IMR-90 (cell line): ENCODE results near the gene LAMA5. TPM values are rescaled to one million over a fixed set of nuclear protein-coding genes. Genes with fewer than 3 reads are reported as not detected.

ENCODE experiments used
- ATAC-seq: fragments of 200-7000 bp; cut with Tn5 transposase; 2 replicates; pipeline ENCODE4 v1.9.1; 2020; ENCODE audit warnings: low read depth, mild to moderate bottlenecking, moderate library complexity
- BruUV-seq: library from RNA; stranded (reverse); fragments of 400-500 nt; replicated peaks from 2 replicates; lab custom pipeline; 2021; lab: Mats Ljungman, UMichigan
- CTCF ChIA-PET: fragments of 300-600 bp; formaldehyde crosslinking; extraction: SDS; loops from one replicate; lab custom pipeline; 2021; ENCODE audit warnings: antibody characterized with exemption; lab: Yijun Ruan, JAX
- POLR2A ChIA-PET: fragments of 300-600 bp; sonication (Branson Sonifier 250); formaldehyde crosslinking; loops from one replicate; lab custom pipeline; 2022; ENCODE audit warnings: antibody characterized with exemption; ENCODE audit not compliant: unreplicated experiment; lab: Charles Lee
- DNase-seq: peaks from one replicate; pipeline ENCODE4 v3.0.0; 2013
- H2AFZ ChIP-seq: replicated peaks from 2 replicates; pipeline ENCODE3; 2013; ENCODE audit warnings: low read length, mild to moderate bottlenecking; ENCODE audit not compliant: poor library complexity
- H2AK5ac ChIP-seq: 2 replicates; pipeline ENCODE4 v1.6.1; 2013; ENCODE audit warnings: low read depth, low read length, inconsistent platforms
- H2AK9ac ChIP-seq: replicated peaks from 2 replicates; pipeline ENCODE3; 2013; ENCODE audit warnings: mild to moderate bottlenecking, low read depth, low read length, moderate library complexity; ENCODE audit not compliant: poor library complexity
- H2BK120ac ChIP-seq: 2 replicates; pipeline ENCODE4 v1.6.1; 2013; ENCODE audit warnings: low read depth, low read length, inconsistent platforms
- H2BK15ac ChIP-seq: 3 replicates; pipeline ENCODE4 v1.6.1; 2013; ENCODE audit warnings: low read depth, low read length, inconsistent platforms
- H2BK20ac ChIP-seq: 2 replicates; pipeline ENCODE4 v1.6.1; 2013; ENCODE audit warnings: low read depth, mild to moderate bottlenecking, inconsistent platforms, low read length, moderate library complexity
- H2BK5ac ChIP-seq: 2 replicates; pipeline ENCODE4 v1.6.1; 2013; ENCODE audit warnings: mild to moderate bottlenecking, low read depth, low read length, inconsistent platforms; ENCODE audit not compliant: poor library complexity, severe bottlenecking
- H3K14ac ChIP-seq: replicated peaks from 2 replicates; pipeline ENCODE4 v1.6.1; 2013; ENCODE audit warnings: low read depth, low read length, inconsistent platforms
- H3K18ac ChIP-seq: 2 replicates; pipeline ENCODE4 v1.6.1; 2013; ENCODE audit warnings: low read depth, low read length, control low read depth
- H3K23ac ChIP-seq: 2 replicates; pipeline ENCODE4 v1.6.1; 2013; ENCODE audit warnings: low read depth, low read length, inconsistent platforms
- H3K27ac ChIP-seq: 2 replicates; pipeline ENCODE4 v1.5.1; 2013; ENCODE audit warnings: mild to moderate bottlenecking, control low read depth, low read length; ENCODE audit not compliant: insufficient read depth
- H3K27me3 ChIP-seq: 2 replicates; pipeline ENCODE4 v1.6.1; 2013; ENCODE audit warnings: low read length; ENCODE audit not compliant: control insufficient read depth, insufficient read depth
- H3K36me3 ChIP-seq: 2 replicates; pipeline ENCODE4 v1.6.1; 2013; ENCODE audit warnings: low read length, mixed read lengths; ENCODE audit not compliant: control insufficient read depth, insufficient read depth
- H3K4ac ChIP-seq: 2 replicates; pipeline ENCODE4 v1.6.1; 2013; ENCODE audit warnings: low read depth, low read length, inconsistent platforms
- H3K4me1 ChIP-seq: 2 replicates; pipeline ENCODE4 v1.6.1; 2013; ENCODE audit warnings: low read length, mixed read lengths; ENCODE audit not compliant: control insufficient read depth, insufficient read depth
- H3K4me2 ChIP-seq: 2 replicates; pipeline ENCODE4 v1.6.1; 2013; ENCODE audit warnings: low read depth, mild to moderate bottlenecking, control low read depth, low read length, moderate library complexity
- H3K4me3 ChIP-seq: 2 replicates; pipeline ENCODE4 v1.5.1; 2013; ENCODE audit warnings: low read depth, mild to moderate bottlenecking, control low read depth, low read length, moderate library complexity; ENCODE audit not compliant: insufficient read depth
- H3K56ac ChIP-seq: 2 replicates; pipeline ENCODE4 v1.6.1; 2013; ENCODE audit warnings: low read length, inconsistent platforms; ENCODE audit not compliant: insufficient read depth; ENCODE audit errors: extremely low read depth
- H3K79me1 ChIP-seq, 2 experiments: 2 replicates each; pipeline ENCODE4 v1.6.1; 2013; ENCODE audit warnings: low read length in 2 of 2, inconsistent platforms in 1 of 2, low read depth in 1 of 2
- H3K9ac ChIP-seq: 2 replicates; pipeline ENCODE4 v1.6.1; 2013; ENCODE audit warnings: low read depth, low read length, control low read depth
- H3K9me1 ChIP-seq: 2 replicates; pipeline ENCODE4 v1.6.1; 2013; ENCODE audit warnings: low read length, inconsistent platforms; ENCODE audit not compliant: insufficient read depth
- H3K9me3 ChIP-seq: 2 replicates; pipeline ENCODE4 v1.6.1; 2013; ENCODE audit warnings: low read length; ENCODE audit not compliant: control insufficient read depth, insufficient read depth
- H4K20me1 ChIP-seq: 2 replicates; pipeline ENCODE4 v1.6.1; 2013; ENCODE audit warnings: low read length, inconsistent platforms; ENCODE audit not compliant: insufficient read depth
- H4K5ac ChIP-seq: 2 replicates; pipeline ENCODE4 v1.6.1; 2013; ENCODE audit warnings: mild to moderate bottlenecking, low read depth, low read length, control low read depth
- H4K8ac ChIP-seq, 2 experiments: 2 replicates each; pipeline ENCODE4 v1.6.1; 2013; ENCODE audit warnings: low read depth in 2 of 2, low read length in 2 of 2, control low read depth in 1 of 2, inconsistent platforms in 1 of 2
- H4K91ac ChIP-seq: 2 replicates; pipeline ENCODE4 v1.6.1; 2013; ENCODE audit warnings: low read depth, low read length, inconsistent platforms; ENCODE audit not compliant: insufficient read depth
- BHLHE40 ChIP-seq: fragments of 150-350 bp; IDR thresholded peaks from 2 replicates; pipeline ENCODE4 v1.6.1; 2016; ENCODE audit warnings: mild to moderate bottlenecking, low read depth, low read length
- CEBPB ChIP-seq: IDR thresholded peaks from 2 replicates; pipeline ENCODE4 v1.6.1; 2012; ENCODE audit warnings: low read depth, low read length, improper control_type of control experiment
- CHD1 ChIP-seq: IDR thresholded peaks from 2 replicates; pipeline ENCODE4 v1.6.1; 2012; ENCODE audit warnings: low read depth, low read length, improper control_type of control experiment
- MAZ ChIP-seq: IDR thresholded peaks from 2 replicates; pipeline ENCODE4 v1.6.1; 2012; ENCODE audit warnings: low read depth, mild to moderate bottlenecking, low read length, improper control_type of control experiment, moderate library complexity, borderline replicate concordance
- MXI1 ChIP-seq: IDR thresholded peaks from 2 replicates; pipeline ENCODE4 v1.6.1; 2012; ENCODE audit warnings: low read depth, mild to moderate bottlenecking, low read length, moderate library complexity, borderline replicate concordance
- POLR2A ChIP-seq: IDR thresholded peaks from 2 replicates; pipeline ENCODE4 v1.6.1; 2012; ENCODE audit warnings: mild to moderate bottlenecking, low read depth, low read length
- RAD21 ChIP-seq: IDR thresholded peaks from 2 replicates; pipeline ENCODE4 v1.6.1; 2012; ENCODE audit warnings: low read length, improper control_type of control experiment
- RFX5 ChIP-seq: IDR thresholded peaks from 2 replicates; pipeline ENCODE4 v1.8.0; 2012; ENCODE audit warnings: low read depth, mild to moderate bottlenecking, low read length, moderate library complexity
- SMC3 ChIP-seq: fragments of 150-350 bp; IDR thresholded peaks from 2 replicates; pipeline ENCODE4 v1.6.1; 2016; ENCODE audit warnings: low read depth, mild to moderate bottlenecking, antibody characterized with exemption, low read length, moderate library complexity
- WGBS, 2 experiments: methylation state at CpG; one replicate each; pipeline versions ENCODE4 v1.1.5 to v1.1.7; 2013; ENCODE audit warnings: missing lambda C conversion rate in 2 of 2; ENCODE audit not compliant: insufficient read length in 1 of 2; ENCODE audit errors: extremely low coverage in 2 of 2; 5-methylcytosine and 5-hydroxymethylcytosine counted together
- dilution Hi-C: fragments of 300-500 bp; cut with HindIII; formaldehyde crosslinking; loops from one replicate; pipeline ENCODE4 v1.14.3; 2018; ENCODE audit warnings: low sequenced_read_pairs; ENCODE audit not compliant: unreplicated experiment
- in situ Hi-C: fragments of 300-500 bp; cut with MboI; formaldehyde crosslinking; loops from 3 replicates; pipeline ENCODE4 v1.14.3; 2019; ENCODE audit warnings: low sequenced_read_pairs, inconsistent platforms, mixed read lengths
- intact Hi-C: fragments of 100-400 bp; cut with micrococcal nuclease; formaldehyde crosslinking; loops from 2 replicates; pipeline ENCODE4 v1.10.0; 2022
- polyA plus RNA-seq, 3 experiments: library from polyadenylated mRNA; depleted of rRNA; stranded (reverse); fragments of >200 nt; gene quantifications; 2 replicates each; pipeline ENCODE4 v1.2.3, GENCODE V29; 2012; ENCODE audit warnings: low replicate concordance in 1 of 3
- total RNA-seq: library from RNA; depleted of rRNA; stranded (reverse); fragments of >200 nt; gene quantifications from 2 replicates; pipeline ENCODE4 v1.2.3, GENCODE V29; 2012
- TF ChIP-seq, protein P1 (sequence below): fragments of 150-350 bp; IDR thresholded peaks from 2 replicates; pipeline ENCODE4 v1.6.1; 2016; ENCODE audit warnings: low read depth, mild to moderate bottlenecking, low read length, moderate library complexity, borderline replicate concordance

LAMA5 gene
- total and polyA plus RNA-seq, 2 of the 4 experiments (the other 2 are of a cell fraction), result 0.90 to 7.3 TPM

- no peak overlapping the region for H3K4me2 ChIP-seq
- ChIA-PET CTCF (no interaction called here), POLR2A (no interaction called here)
- intact Hi-C loops (no loop called here), in situ Hi-C loops (no loop called here), dilution Hi-C loops (no loop called here)
- 95% methylated on average over 42 of the region's 52 CpGs; no CpG with 5 or more reads in 1 of the 2 experiments for WGBS, 2 experiments
- no peaks in the 10 kb centered on the region for H4K20me1 ChIP-seq
- no peak overlapping the region for H2AFZ ChIP-seq
- no peak overlapping the region for H4K8ac ChIP-seq
- no peak overlapping the region for H3K18ac ChIP-seq
- H3K36me3 ChIP-seq, result peaks cover 47% of the 10 kb centered on the region
- H2BK15ac ChIP-seq, result no peak overlapping the region
- H3K56ac ChIP-seq, result no peak overlapping the region
- H2AK9ac ChIP-seq, result no peak overlapping the region
- H2BK120ac ChIP-seq, result no peak overlapping the region
- no peak overlapping the region for H3K9ac ChIP-seq
- H3K4me3 ChIP-seq, result no peak overlapping the region
- DNase-seq, result no peak
- TF ChIP-seq SMC3 (no peak), RAD21 (no peak), RFX5 (no peak), MAZ (no peak), CHD1 (no peak), MXI1 (no peak), BHLHE40 (no peak), CEBPB (no peak), POLR2A (no peak)
- TF ChIP-seq, protein P1, sequence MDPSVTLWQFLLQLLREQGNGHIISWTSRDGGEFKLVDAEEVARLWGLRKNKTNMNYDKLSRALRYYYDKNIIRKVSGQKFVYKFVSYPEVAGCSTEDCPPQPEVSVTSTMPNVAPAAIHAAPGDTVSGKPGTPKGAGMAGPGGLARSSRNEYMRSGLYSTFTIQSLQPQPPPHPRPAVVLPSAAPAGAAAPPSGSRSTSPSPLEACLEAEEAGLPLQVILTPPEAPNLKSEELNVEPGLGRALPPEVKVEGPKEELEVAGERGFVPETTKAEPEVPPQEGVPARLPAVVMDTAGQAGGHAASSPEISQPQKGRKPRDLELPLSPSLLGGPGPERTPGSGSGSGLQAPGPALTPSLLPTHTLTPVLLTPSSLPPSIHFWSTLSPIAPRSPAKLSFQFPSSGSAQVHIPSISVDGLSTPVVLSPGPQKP, result no peak
- ATAC-seq, result no peak
- no peak overlapping the region for H2BK5ac ChIP-seq
- no peak overlapping the region for H4K5ac ChIP-seq
- no peak overlapping the region for H3K14ac ChIP-seq
- no peaks in the 10 kb centered on the region for H3K79me1 ChIP-seq
- no peaks in the 10 kb centered on the region for H3K4me1 ChIP-seq
- H2AK5ac ChIP-seq, result no peak overlapping the region
- no peak overlapping the region for H3K27ac ChIP-seq
- H3K23ac ChIP-seq, result no peak overlapping the region
- no peak overlapping the region for H4K91ac ChIP-seq
- BruUV-seq, result no TSS peak
- no peaks in the 10 kb centered on the region for H3K9me3 ChIP-seq
- no peak overlapping the region for H2BK20ac ChIP-seq
- no peaks in the 10 kb centered on the region for H3K27me3 ChIP-seq
- H3K4ac ChIP-seq, result no peak overlapping the region
- no peaks in the 10 kb centered on the region for H3K9me1 ChIP-seq
Measured at GRCh38 chr20:62323146-62323979, 43.7 kb downstream of the LAMA5 start.
